Measurements from ENCODE around the gene PARVB.

DNA sequence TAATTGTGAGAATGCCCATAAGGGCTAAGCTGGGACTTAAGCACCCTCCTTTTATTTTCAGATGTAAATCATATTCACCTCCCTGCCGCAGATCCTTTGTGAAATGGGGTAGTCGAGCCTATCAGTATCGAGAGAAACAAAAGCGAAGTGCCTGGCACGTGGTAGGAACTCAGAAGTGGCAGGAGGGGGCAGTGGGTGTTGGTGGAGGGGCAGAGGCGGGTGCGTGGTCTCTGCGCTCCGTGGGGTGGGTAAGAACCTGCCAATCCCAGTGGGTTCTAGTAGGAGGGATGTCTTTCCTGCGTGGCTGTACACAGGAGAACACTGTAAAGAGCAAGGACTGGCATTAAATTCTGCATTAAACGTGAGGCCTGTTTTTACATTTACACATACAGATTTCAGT, 21.8 kb upstream of the PARVB start:
- TF ChIP-seq, protein P1, sequence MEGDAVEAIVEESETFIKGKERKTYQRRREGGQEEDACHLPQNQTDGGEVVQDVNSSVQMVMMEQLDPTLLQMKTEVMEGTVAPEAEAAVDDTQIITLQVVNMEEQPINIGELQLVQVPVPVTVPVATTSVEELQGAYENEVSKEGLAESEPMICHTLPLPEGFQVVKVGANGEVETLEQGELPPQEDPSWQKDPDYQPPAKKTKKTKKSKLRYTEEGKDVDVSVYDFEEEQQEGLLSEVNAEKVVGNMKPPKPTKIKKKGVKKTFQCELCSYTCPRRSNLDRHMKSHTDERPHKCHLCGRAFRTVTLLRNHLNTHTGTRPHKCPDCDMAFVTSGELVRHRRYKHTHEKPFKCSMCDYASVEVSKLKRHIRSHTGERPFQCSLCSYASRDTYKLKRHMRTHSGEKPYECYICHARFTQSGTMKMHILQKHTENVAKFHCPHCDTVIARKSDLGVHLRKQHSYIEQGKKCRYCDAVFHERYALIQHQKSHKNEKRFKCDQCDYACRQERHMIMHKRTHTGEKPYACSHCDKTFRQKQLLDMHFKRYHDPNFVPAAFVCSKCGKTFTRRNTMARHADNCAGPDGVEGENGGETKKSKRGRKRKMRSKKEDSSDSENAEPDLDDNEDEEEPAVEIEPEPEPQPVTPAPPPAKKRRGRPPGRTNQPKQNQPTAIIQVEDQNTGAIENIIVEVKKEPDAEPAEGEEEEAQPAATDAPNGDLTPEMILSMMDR (conservative IDR thresholded peaks at IDR 0.05): no peak
- TF ChIP-seq EZH2 (IDR thresholded peaks at IDR 0.05; ENCODE audit: low read depth): no peak
